ENCODE results near the gene HCRTR1.

DNA sequence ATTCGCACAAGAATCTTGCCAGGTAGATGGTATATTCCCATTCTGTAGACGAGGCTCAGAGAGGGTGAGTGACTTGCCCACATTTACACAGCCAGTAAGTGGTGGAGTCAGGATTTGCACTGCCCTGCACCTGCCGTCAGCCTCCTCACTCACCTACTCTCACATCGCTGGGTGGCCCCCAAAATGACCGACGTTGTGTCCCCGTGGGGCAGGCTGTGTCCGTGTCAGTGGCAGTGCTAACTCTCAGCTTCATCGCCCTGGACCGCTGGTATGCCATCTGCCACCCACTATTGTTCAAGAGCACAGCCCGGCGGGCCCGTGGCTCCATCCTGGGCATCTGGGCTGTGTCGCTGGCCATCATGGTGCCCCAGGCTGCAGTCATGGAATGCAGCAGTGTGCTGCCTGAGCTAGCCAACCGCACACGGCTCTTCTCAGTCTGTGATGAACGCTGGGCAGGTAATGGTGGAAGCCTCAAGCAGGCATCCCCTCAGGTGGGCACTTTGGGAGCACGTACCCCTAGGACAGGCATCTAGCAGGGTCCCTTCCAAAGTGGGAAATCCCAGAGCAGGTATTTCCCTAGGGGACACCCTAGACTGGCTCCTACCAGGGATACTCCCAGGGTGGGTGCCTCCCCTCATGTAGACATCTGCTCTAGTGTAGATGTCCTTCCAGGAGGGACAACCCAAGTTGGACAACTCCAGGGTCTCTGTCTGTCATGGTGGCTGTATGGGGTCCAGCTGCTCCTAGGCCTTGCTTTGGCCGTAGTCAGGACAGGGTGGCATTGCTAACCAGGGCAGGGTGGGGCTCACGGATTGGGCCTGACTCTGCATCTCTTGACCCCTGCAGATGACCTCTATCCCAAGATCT is 3.4 kb downstream of the HCRTR1 start:
- TF ChIP-seq, protein P1, sequence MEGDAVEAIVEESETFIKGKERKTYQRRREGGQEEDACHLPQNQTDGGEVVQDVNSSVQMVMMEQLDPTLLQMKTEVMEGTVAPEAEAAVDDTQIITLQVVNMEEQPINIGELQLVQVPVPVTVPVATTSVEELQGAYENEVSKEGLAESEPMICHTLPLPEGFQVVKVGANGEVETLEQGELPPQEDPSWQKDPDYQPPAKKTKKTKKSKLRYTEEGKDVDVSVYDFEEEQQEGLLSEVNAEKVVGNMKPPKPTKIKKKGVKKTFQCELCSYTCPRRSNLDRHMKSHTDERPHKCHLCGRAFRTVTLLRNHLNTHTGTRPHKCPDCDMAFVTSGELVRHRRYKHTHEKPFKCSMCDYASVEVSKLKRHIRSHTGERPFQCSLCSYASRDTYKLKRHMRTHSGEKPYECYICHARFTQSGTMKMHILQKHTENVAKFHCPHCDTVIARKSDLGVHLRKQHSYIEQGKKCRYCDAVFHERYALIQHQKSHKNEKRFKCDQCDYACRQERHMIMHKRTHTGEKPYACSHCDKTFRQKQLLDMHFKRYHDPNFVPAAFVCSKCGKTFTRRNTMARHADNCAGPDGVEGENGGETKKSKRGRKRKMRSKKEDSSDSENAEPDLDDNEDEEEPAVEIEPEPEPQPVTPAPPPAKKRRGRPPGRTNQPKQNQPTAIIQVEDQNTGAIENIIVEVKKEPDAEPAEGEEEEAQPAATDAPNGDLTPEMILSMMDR (IDR thresholded peaks at IDR 0.05; ENCODE audit: poor library complexity, severe bottlenecking): no peak
- TF ChIP-seq POLR2AphosphoS5 (IDR thresholded peaks at IDR 0.05): no peak
- TF ChIP-seq RAD21 (conservative IDR thresholded peaks at IDR 0.05): no peak
- TF ChIP-seq EZH2 (IDR thresholded peaks at IDR 0.05; ENCODE audit: borderline replicate concordance, insufficient read depth, low read length, poor library complexity, severe bottlenecking): no peak
